G401.6 (cell line): ENCODE results near the gene KRT8.

Experiments used
- FAIRE-seq: peaks from 2 replicates; lab custom pipeline; 2012; peaks lifted over from hg19 to GRCh38; lab: Jason Lieb, UNC

The KRT8 gene

DNA sequence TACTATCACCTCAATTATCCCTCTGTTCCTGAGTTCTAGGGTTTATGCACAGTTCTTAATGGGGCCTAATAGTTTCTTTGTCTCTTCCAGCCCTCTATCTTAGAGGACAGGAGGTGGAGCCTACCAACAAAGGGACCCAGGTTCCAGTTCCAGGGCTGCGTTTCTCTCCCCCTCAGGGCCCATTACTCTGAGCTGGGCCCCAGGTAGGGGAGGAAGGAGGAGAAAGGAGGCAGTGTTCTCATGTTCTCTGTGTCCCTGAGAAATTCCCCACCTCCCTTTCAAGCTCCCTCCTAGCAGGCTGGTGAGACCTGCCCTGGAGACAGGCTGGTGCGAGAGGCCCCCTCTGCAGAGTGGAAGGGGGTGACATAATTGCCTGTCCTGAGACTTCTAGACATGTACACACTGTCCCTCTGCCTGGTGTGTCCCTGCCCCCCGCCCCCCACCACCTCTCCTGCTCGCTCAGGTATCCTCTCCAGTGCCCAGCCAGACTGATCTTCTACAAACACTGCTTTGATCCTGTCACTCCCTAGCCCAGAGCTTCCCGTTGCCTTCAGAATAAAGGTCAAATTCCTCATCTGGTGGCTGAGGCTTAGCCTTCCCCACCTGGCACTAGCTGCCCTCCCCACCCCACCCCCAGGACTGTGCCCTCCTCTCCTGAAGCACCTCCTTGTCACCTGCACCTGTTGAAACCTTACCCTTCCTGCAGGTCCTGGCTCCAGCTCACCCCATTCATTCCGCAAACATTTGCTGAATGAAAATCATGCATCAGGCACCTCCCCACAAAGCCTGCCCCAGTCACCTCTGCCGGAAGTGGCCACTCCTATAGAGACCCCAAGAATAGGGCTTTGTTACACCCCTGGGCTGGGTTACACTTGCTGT lies 21.1 kb upstream of the KRT8 start:
- no peak for FAIRE-seq

DNA sequence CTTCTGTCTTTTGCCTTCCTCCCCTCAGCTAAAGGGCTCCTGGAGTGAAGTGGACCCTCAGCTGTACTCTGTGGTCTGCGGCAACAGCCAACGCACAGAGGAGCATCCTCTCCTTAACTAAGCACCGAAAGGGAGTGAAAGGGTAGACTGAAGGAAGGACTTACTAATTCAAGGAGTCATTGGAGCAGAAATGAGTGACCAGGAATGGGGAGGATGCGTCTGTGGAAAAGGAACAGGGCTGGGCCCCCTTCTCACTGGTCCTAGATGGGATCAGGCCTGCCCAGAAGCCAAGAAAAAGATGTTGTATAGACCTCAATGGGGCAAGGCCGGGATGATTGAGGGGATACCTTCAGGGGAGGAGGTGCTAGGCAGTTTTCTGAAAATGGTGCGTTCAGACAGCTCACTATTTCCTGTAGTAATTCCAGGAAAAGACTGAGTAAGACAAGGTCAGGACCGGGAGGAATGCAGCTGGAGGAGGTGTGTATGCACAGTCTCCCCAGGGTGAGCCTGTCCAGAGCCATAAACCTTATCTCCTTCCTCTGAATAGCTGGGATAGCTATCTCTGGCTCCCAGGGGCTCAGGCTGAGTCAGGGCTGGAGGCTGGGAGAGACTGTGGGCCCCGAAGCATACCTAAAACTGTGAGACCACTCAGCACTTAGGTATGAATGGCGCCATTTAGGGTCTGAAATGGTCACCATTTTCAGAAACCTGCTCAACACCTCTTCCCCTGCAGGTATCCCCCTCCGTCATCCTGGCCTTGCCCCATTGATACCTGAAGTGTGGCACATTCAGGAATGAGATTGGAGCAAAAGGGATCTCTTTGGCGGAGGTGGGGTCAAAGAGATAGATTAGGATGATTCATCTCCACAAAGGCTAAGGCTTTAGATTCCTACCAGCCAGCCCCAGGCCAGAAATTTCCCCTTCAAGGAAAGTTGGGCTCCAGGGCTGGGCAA lies 20.2 kb upstream of the KRT8 start:
- peak; percentile 94 for FAIRE-seq

DNA sequence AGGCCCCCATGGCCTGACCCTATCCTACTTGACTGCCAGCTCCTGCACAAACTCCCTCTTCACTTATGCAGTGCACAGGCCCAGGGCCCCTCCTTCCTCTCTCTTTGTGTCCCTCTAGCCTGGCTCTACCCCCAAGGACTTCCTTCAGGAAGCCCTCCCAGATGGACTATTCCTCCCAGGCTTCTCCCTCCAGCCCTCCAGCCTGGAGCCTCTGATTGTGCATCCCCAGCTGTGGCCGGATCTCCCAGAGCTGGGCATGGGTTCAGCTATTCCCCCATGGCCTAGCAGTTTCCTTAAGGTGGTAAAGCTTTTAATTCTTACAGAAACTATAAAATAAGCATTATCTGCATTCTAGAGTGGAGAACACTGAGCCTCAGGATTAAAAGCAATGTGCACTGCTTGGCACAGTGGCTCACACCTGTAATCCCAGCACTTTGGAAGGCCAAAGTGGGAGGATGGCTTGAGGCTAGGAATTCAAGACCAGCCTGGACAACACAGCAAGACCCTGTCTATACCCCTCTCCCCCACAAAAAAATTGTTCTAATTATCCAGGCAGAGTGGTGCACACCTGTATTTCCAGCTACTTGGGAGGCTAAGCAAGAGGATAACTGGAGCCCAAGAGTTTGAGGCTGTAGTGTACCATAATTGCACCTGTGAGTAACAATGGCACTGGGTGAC lies 16.8 kb upstream of the KRT8 start:
- FAIRE-seq = no peak

DNA sequence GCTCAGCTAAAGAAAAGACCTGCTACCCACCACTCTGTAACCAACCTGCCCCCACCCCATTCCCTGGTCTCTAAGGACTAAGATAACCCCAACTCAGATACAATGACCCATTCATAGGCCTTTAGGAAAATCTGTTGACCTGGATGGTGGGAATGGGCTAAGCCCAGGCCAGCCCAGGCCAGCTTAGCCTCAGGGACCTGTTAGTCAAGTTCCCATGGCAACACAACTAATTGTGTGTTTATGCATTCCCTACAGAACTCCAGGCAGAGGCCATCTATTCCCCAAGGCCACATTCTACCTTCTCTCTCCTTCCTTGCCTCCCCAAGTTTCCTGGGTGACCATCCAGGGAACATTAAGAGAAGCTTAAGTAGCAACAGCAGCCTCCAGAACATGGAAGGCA lies 16.1 kb upstream of the KRT8 start:
- FAIRE-seq = no peak

GRCh38 chr12:52918784-52919183 lies 13.9 kb upstream of the KRT8 start:
- no peak for FAIRE-seq

DNA sequence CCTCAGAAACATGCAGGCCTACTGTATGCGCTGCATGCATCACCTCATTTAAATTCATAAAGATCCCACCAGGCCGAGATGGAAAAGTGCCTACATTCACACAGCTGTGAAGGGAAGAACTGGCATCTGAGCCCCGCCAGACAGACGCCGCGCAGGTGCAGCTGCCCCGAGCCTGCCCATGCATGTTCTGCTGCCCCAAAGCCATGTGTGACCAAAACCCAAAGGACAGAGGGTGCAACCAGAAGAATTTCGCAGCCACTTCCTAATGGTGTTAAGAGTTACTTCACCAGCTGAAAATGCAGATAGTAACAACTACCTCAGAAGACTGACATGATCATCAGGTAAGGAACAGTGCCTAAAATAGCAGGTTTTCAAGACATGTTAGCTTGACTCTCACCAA lies 13.5 kb upstream of the KRT8 start:
- FAIRE-seq = no peak

DNA sequence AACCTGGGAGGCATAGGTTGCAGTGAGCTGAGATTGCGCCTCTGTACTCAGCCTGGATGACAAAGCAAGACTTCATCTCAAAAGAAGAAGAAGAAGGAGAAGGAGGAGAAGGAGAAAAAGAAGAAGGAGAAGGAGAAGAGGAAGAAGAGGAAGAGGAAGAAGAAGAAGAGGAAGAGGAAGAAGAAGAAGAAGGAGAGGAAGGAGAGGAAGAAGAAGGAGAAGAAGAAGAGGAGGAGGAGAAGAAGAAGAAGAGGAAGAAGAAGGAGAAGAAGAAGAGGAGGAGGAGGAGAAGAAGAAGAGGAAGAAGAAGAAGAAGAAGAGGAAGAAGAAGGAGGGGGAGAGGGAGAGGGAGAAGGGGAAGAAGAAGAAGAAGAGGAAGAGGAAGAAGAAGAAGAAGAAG lies 12.9 kb upstream of the KRT8 start:
- no peak for FAIRE-seq

- FAIRE-seq = no peak
Observed at GRCh38 chr12:52916216-52916615, 11.3 kb upstream of the KRT8 start.

- FAIRE-seq = no peak
Observed at GRCh38 chr12:52915637-52916036, 10.8 kb upstream of the KRT8 start.

GRCh38 chr12:52914576-52915121 lies 9.8 kb upstream of the KRT8 start:
- FAIRE-seq = no peak

- FAIRE-seq = no peak
Observed at GRCh38 chr12:52913431-52913821, 8.6 kb upstream of the KRT8 start.

GRCh38 chr12:52912711-52913430 lies 8.0 kb upstream of the KRT8 start:
- no peak for FAIRE-seq

- no peak for FAIRE-seq
Observed at GRCh38 chr12:52910248-52910883, 5.5 kb upstream of the KRT8 start.

- FAIRE-seq = no peak
Observed at GRCh38 chr12:52909796-52910195, 4.9 kb upstream of the KRT8 start.

GRCh38 chr12:52909331-52909730 lies 4.5 kb upstream of the KRT8 start:
- FAIRE-seq = no peak

DNA sequence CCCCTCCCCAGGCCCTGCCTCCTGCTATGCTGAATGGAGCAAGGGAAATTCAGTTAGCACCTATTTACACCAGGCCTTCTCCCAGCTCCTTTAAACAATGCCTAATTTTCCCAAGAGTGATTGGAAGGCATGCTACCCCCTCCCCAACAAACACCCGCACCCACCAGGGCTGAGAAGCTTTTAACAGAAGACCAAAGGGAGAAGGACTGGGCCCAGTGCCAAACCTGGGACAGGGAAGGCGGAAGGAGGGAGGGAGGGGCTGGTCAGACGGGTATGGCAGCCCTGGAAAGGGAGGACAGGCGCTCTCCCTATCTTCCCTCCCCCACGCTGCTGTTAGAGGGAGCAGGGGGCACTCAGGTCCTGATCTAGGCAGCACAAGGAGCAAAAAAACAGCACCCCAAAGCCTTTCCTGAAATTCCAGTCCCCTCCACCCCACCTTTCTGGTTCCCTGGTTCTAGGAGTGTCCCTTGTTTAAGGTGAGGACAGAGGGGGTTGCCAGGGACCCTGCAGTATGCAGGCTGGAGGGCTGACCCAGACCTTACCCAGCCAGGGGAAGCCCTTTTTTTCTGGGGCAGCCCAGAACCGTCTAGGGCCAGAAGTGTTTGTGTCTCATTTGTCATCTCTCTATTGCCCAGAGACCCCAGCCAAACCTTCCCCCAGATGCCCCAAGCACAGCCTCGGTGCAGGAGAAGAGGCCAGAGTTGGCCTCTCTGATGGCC lies 2.4 kb upstream of the KRT8 start:
- no peak for FAIRE-seq

GRCh38 chr12:52906191-52906601 lies 1.3 kb upstream of the KRT8 start:
- no peak for FAIRE-seq

DNA sequence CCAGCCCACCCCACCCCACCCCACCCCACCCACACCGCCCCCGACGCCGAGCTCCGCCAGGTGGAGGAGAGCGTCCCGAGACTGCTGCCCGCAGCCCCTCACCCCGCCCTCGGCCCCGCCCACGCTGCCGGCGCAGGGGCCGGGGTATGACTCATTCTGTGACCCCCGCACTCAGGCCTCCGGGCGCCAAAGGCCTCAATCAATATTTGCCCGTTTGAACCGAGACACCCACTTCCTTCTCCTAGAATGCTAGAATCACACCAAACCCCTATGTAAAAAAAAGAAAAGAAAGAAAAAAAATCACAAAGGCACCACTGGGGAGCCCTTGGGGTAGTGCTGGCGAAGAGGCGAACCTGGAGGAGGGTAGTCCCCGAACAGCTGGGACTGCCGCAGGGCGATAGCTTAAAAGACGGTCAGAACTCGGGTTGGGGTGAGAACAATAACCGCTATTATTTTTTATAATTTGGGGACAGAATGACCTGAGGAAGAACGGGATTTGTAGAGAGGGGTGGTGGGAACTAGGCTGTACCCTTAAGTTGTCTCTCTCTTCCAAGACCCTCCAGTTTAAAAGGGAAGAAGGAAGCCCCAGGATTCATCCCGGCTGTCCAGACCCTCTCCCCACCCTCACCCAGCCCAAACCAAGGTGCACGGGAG lies 894 bp downstream of the KRT8 start:
- no peak for FAIRE-seq

DNA sequence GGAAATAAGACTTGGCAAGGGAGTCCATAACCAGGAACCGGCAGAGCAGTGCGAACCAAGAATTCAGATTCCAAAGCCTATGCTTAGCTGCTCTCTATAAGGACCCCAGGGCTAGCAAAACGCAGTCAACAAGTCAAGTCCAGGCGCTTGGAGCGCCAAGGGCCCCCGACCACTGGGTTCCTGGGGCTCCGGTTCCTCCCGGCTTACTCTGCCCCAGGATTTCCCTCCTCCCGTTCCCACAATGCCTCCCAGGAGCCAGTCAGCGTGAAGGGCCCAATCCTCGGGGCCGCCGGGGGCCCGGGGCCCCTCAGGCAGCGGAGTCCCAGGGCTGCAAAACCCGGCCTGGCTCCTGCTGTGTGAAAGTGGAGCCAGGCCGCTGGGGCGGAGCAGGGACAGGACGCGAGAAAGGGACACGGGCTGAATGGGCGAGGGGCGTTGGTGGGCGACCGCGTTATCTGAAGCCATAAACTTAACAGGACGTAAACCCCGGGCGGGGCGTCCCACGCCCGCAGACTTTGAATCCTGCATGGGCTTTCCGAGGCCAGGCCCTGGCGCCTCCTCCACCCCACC lies 1.5 kb downstream of the KRT8 start:
- FAIRE-seq = no peak
